ENCODE measurements around the gene FAM222B.

Gene FAM222B

GRCh38 chr17:28871056-28871579 lies 28.5 kb upstream of the FAM222B start:
- no peak for TF ChIP-seq CTCF (IDR thresholded peaks at IDR 0.05; ENCODE audit: low read length, missing control alignments)
- no peak for DNase-seq (ENCODE audit: low read depth)
- H3K4me3 ChIP-seq (replicated peaks; ENCODE audit: low read depth, low read length): no peak overlapping the region

- no peak overlapping the region for H3K4me3 ChIP-seq (replicated peaks; ENCODE audit: low read depth, low read length)
- no peak for TF ChIP-seq CTCF (IDR thresholded peaks at IDR 0.05; ENCODE audit: low read length, missing control alignments)
- DNase-seq (ENCODE audit: low read depth): no peak
Measured at GRCh38 chr17:28867276-28867675, 24.7 kb upstream of the FAM222B start.

- H3K4me3 ChIP-seq (replicated peaks; ENCODE audit: low read depth, low read length): no peak overlapping the region
- no peak for TF ChIP-seq CTCF (IDR thresholded peaks at IDR 0.05; ENCODE audit: low read length, missing control alignments)
- DNase-seq (ENCODE audit: low read depth): peak; percentile 75
Measured at GRCh38 chr17:28865946-28866752, 23.6 kb upstream of the FAM222B start.

GRCh38 chr17:28864991-28865849 lies 22.6 kb upstream of the FAM222B start:
- peak; percentile 7 for DNase-seq (ENCODE audit: low read depth)
- TF ChIP-seq CTCF (IDR thresholded peaks at IDR 0.05; ENCODE audit: low read length, missing control alignments): no peak

GRCh38 chr17:28863953-28864352 lies 21.4 kb upstream of the FAM222B start:
- TF ChIP-seq CTCF (IDR thresholded peaks at IDR 0.05; ENCODE audit: low read length, missing control alignments): no peak
- no peak for DNase-seq (ENCODE audit: low read depth)
- no peak overlapping the region for H3K4me3 ChIP-seq (replicated peaks; ENCODE audit: low read depth, low read length)

More at GRCh38 chr17:28864991-28865849, 22.6 kb upstream of the FAM222B start:
- no peak overlapping the region for H3K4me3 ChIP-seq (replicated peaks; ENCODE audit: low read depth, low read length)

- no peak for DNase-seq (ENCODE audit: low read depth)
- no peak for TF ChIP-seq CTCF (IDR thresholded peaks at IDR 0.05; ENCODE audit: low read length, missing control alignments)
- H3K4me3 ChIP-seq (replicated peaks; ENCODE audit: low read depth, low read length): no peak overlapping the region
Measured at GRCh38 chr17:28862561-28862960, 20.0 kb upstream of the FAM222B start.
